Mucosa of stomach (tissue), 1 donor: ENCODE data around the gene COMMD8.
A peak's percentile ranks its signal among the peaks of the same experiment; 100 is the strongest.
"Not testable (repeated sequence)": the region's sequence is repeated elsewhere in the genome, so short reads cannot be mapped to it uniquely, and the experiment has no call there.

Source experiments
- H3K27me3 ChIP-seq: one replicate; pipeline ENCODE4 v1.7.0; 2013; ENCODE audit warnings: mild to moderate bottlenecking, low read length; ENCODE audit not compliant: control insufficient read depth, insufficient read depth
- H3K36me3 ChIP-seq: one replicate; pipeline ENCODE4 v1.7.0; 2013; ENCODE audit warnings: low read length; ENCODE audit not compliant: control insufficient read depth, insufficient read depth
- H3K4me1 ChIP-seq: one replicate; pipeline ENCODE4 v1.7.0; 2013; ENCODE audit warnings: mild to moderate bottlenecking, low read length; ENCODE audit not compliant: control insufficient read depth, insufficient read depth
- H3K4me3 ChIP-seq: one replicate; pipeline ENCODE4 v1.7.0; 2013; ENCODE audit warnings: low read length
- H3K9ac ChIP-seq: one replicate; pipeline ENCODE4 v1.7.0; 2013; ENCODE audit warnings: mild to moderate bottlenecking, low read length, moderate library complexity
- H3K9me3 ChIP-seq: one replicate; pipeline ENCODE4 v1.7.0; 2013; ENCODE audit warnings: mild to moderate bottlenecking, low read length, moderate library complexity; ENCODE audit not compliant: control insufficient read depth
- donor health status: Pancreatic carcinoma.

COMMD8 gene

DNA sequence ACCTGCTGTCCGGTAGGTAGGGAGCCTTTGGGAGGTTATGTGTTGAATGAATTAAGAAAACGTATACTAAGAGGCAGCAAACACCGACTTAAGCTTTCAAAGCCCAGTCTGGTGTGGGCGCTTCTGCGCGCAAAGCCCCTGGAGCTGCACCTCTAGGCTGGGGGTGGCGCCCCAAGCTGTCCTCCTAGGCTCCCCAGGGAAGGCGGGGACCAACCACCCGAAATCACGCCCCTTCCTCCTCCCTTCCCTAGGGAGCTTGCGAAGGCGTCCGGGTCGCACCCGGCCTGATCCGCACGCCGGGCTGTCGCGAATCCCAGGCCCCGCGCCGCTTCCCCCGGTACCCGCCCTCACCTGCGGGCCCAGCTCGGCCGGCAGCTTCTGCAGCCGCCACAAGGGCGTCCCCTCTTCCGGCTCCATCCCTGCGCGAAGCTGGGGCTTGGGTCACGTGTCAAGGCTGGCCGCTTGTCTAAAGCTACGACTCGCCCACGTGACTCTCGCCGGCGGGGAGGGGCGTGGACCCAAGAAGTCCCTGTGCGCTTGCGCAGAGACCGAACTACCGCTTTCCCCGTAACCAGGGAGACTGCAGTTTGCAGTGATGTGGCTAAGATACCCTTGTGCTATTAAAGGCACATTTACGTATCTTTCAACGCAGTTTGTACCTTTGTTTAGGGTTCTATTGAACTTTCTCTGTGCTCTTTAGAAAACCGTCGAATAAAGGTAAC, at the start of gene COMMD8:
Gene COMMD8, minus strand, starts transcription at position 468 of the 722 bp plus-strand sequence. Its CDS starts 51 bp downstream, at position 417.
- peak within 1 kb of the TSS; percentile 87 for H3K4me3 ChIP-seq
- no peaks in the 10 kb centered on the region for H3K9me3 ChIP-seq
- no peaks in the 10 kb centered on the region for H3K36me3 ChIP-seq
- H3K9ac ChIP-seq: peak within 1 kb of the TSS; percentile 77
- no peaks in the 10 kb centered on the region for H3K27me3 ChIP-seq
- no peaks in the 10 kb centered on the region for H3K4me1 ChIP-seq

DNA sequence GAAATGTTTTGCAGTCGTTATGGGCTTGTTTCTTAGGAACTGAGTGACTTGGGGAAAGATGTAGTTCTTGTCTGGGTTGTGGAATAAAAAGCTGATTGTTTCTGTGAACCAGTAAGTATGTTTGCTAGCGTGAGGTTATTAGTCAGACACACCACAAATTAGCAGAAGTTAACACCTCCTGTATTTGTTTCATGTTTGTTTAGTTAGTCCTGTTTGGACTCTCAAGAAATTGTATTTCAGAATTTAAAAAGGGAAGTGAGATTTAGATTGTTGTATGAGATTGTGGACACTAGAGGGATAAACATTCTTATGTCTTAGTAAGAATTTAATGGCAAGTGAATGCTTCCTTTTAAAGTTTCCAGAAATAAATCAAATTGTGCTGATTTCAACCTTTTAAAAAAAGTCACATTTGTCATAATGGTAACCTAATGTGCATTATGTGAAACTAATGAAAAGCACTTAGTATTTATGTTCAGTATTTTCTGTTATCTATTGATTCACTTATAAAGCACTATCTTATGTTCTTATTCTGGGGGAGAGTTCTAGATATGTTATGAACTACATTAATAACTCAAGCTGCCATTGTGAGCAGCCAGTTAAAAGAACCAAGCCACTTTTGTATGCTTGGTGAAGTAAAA, 47.1 kb upstream of the COMMD8 start:
- no peaks in the 10 kb centered on the region for H3K9me3 ChIP-seq
- H3K9ac ChIP-seq: no peak overlapping the region
- peaks cover 11% of the 10 kb centered on the region for H3K36me3 ChIP-seq
- no peak overlapping the region for H3K4me3 ChIP-seq
- peaks cover 15% of the 10 kb centered on the region for H3K4me1 ChIP-seq
- H3K27me3 ChIP-seq: no peaks in the 10 kb centered on the region

GRCh38 chr4:47505666-47506065, 42.2 kb upstream of the COMMD8 start:
- Histone ChIP-seq H3K9ac (no peak overlapping the region), H3K9me3 (no peaks in the 10 kb centered on the region), H3K27me3 (no peaks in the 10 kb centered on the region), H3K4me3 (no peak overlapping the region), H3K36me3 (no peaks in the 10 kb centered on the region), H3K4me1 (peaks cover 7% of the 10 kb centered on the region)

DNA sequence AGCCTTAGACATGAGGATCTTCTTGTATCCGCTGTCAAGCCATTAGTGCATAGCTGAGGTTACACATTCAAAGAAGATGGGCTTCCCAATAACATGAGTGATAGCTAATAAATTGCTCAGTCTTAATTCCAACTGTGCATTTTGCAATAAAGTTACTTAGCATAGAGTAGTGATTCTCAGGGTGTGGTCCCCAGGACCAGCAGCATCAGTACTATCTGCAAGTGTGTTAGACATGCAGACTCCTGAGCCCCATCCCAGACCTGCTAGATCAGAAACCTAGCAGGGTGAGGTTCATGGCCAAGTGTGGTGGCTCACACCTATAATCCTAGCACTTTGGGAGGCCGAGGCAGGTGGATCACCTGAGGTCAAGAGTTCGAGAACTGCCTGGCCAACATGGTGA, 41.6 kb upstream of the COMMD8 start:
- H3K27me3 ChIP-seq: no peaks in the 10 kb centered on the region
- peaks cover 2% of the 10 kb centered on the region for H3K4me1 ChIP-seq
- H3K9me3 ChIP-seq: no peaks in the 10 kb centered on the region
- H3K9ac ChIP-seq: no peak overlapping the region
- no peak overlapping the region for H3K4me3 ChIP-seq
- no peaks in the 10 kb centered on the region for H3K36me3 ChIP-seq

- H3K9ac ChIP-seq: no peak overlapping the region
- no peaks in the 10 kb centered on the region for H3K4me1 ChIP-seq
- H3K9me3 ChIP-seq: no peaks in the 10 kb centered on the region
- no peaks in the 10 kb centered on the region for H3K27me3 ChIP-seq
- H3K4me3 ChIP-seq: no peak overlapping the region
- no peaks in the 10 kb centered on the region for H3K36me3 ChIP-seq
Measured at GRCh38 chr4:47500776-47501175, 37.3 kb upstream of the COMMD8 start.

GRCh38 chr4:47499700-47500099, 36.2 kb upstream of the COMMD8 start:
- no peaks in the 10 kb centered on the region for H3K36me3 ChIP-seq
- no peaks in the 10 kb centered on the region for H3K27me3 ChIP-seq
- no peaks in the 10 kb centered on the region for H3K9me3 ChIP-seq
- H3K4me1 ChIP-seq: no peaks in the 10 kb centered on the region
- H3K9ac ChIP-seq: no peak overlapping the region
- H3K4me3 ChIP-seq: no peak overlapping the region

DNA sequence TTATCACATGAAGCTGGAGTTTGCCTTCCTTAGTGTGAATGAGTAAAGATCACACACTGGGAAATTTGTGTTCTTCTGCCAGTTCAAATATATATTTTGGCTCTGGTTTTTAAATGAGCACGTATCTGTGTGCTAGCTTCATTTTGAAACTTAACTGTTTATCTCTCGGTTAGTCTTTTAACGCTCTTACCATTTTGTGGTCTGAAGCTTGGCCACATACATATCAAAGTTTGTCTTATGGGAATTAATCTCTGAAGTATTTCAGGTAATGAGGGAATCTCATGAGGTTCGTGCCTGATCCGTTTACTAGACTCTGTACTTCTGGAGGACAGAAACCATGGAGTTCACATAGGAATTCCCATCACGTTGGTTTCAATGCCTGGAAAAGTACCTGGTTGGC, 35.4 kb upstream of the COMMD8 start:
- no peak overlapping the region for H3K4me3 ChIP-seq
- H3K36me3 ChIP-seq: no peaks in the 10 kb centered on the region
- H3K9ac ChIP-seq: no peak overlapping the region
- H3K9me3 ChIP-seq: no peaks in the 10 kb centered on the region
- H3K27me3 ChIP-seq: no peaks in the 10 kb centered on the region
- no peaks in the 10 kb centered on the region for H3K4me1 ChIP-seq

DNA sequence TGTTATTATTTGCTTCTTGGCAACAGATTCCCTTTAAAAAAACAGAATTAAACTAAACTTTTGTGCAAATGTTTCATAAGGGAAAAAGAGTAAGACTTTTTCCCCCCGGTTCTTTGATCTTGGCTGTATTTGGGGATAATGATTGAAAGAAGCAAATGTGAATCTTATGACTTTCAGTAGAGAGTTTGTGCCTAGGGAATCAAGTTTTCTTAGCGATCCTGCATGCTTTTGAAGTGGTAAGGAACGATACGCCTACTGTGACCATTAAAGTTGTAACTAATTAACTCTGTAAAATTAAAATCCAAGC, 30.6 kb upstream of the COMMD8 start:
- Histone ChIP-seq H3K4me1 (no peaks in the 10 kb centered on the region), H3K27me3 (no peaks in the 10 kb centered on the region), H3K9ac (no peak overlapping the region), H3K36me3 (no peaks in the 10 kb centered on the region), H3K4me3 (no peak overlapping the region), H3K9me3 (no peaks in the 10 kb centered on the region)

GRCh38 chr4:47493238-47494123, 30.0 kb upstream of the COMMD8 start:
- Histone ChIP-seq H3K36me3 (no peaks in the 10 kb centered on the region), H3K9me3 (no peaks in the 10 kb centered on the region), H3K27me3 (no peaks in the 10 kb centered on the region), H3K9ac (no peak overlapping the region), H3K4me1 (no peaks in the 10 kb centered on the region), H3K4me3 (no peak overlapping the region)

GRCh38 chr4:47490550-47490949, 27.0 kb upstream of the COMMD8 start:
- no peak overlapping the region for H3K9ac ChIP-seq
- H3K4me3 ChIP-seq: no peak overlapping the region
- no peaks in the 10 kb centered on the region for H3K4me1 ChIP-seq
- no peaks in the 10 kb centered on the region for H3K9me3 ChIP-seq
- no peaks in the 10 kb centered on the region for H3K27me3 ChIP-seq
- no peaks in the 10 kb centered on the region for H3K36me3 ChIP-seq

GRCh38 chr4:47488706-47489105, 25.2 kb upstream of the COMMD8 start:
- no peaks in the 10 kb centered on the region for H3K9me3 ChIP-seq
- H3K9ac ChIP-seq: no peak overlapping the region
- no peak overlapping the region for H3K4me3 ChIP-seq
- peaks cover 6% of the 10 kb centered on the region for H3K4me1 ChIP-seq
- H3K36me3 ChIP-seq: no peaks in the 10 kb centered on the region
- no peaks in the 10 kb centered on the region for H3K27me3 ChIP-seq

DNA sequence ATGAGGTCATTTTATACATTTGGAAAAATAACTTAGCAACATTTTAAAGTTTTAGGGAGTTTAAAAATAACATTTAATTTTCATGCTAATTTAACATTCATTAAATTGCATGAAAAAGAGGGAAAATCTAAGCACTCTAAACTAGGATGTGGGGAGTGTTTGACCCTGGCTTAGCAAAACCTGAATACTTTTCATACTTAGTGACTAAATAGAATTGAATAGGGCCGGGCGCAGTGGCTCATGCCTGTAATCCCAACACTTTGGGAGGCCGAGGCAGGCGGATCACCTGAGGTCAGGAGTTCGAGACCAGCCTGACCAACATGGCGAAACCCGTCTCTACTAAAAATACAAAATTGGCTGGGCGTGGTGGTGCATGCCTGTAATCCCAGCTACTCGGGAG, 23.2 kb upstream of the COMMD8 start:
- not testable (repeated sequence) for H3K9ac ChIP-seq, H3K9me3 ChIP-seq, H3K4me1 ChIP-seq, H3K4me3 ChIP-seq, H3K27me3 ChIP-seq, H3K36me3 ChIP-seq
